ENCODE measurements around the gene ARRB2.

- TF ChIP-seq CTCF (IDR thresholded peaks at IDR 0.05) (no peak), POLR2A (IDR thresholded peaks at IDR 0.05) (no peak), POLR2AphosphoS5 (IDR thresholded peaks at IDR 0.05) (no peak)
Observed at GRCh38 chr17:4663711-4664110, 46.7 kb upstream of the ARRB2 start.
